Psoas muscle (tissue), 8 donors: ENCODE measurements around the gene EIF5A. TPM values are rescaled to one million over a fixed set of nuclear protein-coding genes. Genes with fewer than 3 reads are reported as not detected.

Experiments
- ATAC-seq, 4 donors: fragments of 200-7000 bp; cut with Tn5 transposase; one replicate each; pipeline ENCODE4 v1.9.1; 2020; ENCODE audit warnings: moderate library complexity in 3 of 4, mild to moderate bottlenecking in 2 of 4
- DNase-seq, 2 donors: peaks; one replicate each; pipeline ENCODE4 v3.0.0-alpha.2; 2020
- H3K27ac ChIP-seq: fragments of 200-600 bp; one replicate; pipeline ENCODE4 v1.8.0; 2022
- H3K27me3 ChIP-seq, 3 donors: fragments of 200-600 bp in 1 of 3; one replicate each; pipeline versions ENCODE4 v1.6.1 to v1.8.0; 2013 to 2022; ENCODE audit warnings: low read length in 2 of 3, mild to moderate bottlenecking in 2 of 3, moderate library complexity in 1 of 3; ENCODE audit not compliant: insufficient read depth in 3 of 3
- H3K36me3 ChIP-seq, 2 donors: fragments of 200-600 bp in 1 of 2; one replicate each; pipeline versions ENCODE4 v1.6.1 to v1.8.0; 2013 to 2022; ENCODE audit warnings: low read depth in 1 of 2, mild to moderate bottlenecking in 1 of 2, moderate library complexity in 1 of 2; ENCODE audit not compliant: insufficient read depth in 1 of 2
- H3K4me1 ChIP-seq: fragments of 200-600 bp; one replicate; pipeline ENCODE4 v1.8.0; 2022
- H3K4me3 ChIP-seq: fragments of 200-600 bp; one replicate; pipeline ENCODE4 v1.8.0; 2022; ENCODE audit warnings: mild to moderate bottlenecking
- H3K9me3 ChIP-seq: fragments of 200-600 bp; one replicate; pipeline ENCODE4 v1.8.0; 2022
- WGBS, 3 donors: extraction: QIAGEN DNeasy Blood & Tissue Kit; methylation state at CpG; one replicate each; pipeline versions ENCODE4 v1.1.6 to v1.1.7; 2013; 5-methylcytosine and 5-hydroxymethylcytosine counted together
- intact Hi-C, 2 donors: fragments of 100-400 bp; cut with DNase I; formaldehyde crosslinking; loops; one replicate each; pipeline versions ENCODE4 v1.11.0 to v1.14.2; 2022
- polyA plus RNA-seq, 3 donors: library from polyadenylated mRNA; stranded (reverse); fragments of 200-250 nt; gene quantifications; one replicate each; pipeline ENCODE4 v1.2.3, GENCODE V29; 2013
- total RNA-seq, 4 donors: library from RNA; stranded (reverse); fragmentation: NEBNext Ultra II Directional in 2 of 4; extraction: Animal tissue kit (Norgen Biotek cat#: 25700) in 2 of 4; gene quantifications; one replicate each; pipeline versions ENCODE4 v1.2.1 to v1.2.4, GENCODE V29; 2021 to 2023
- TF ChIP-seq, protein P1 (sequence below): fragments of 200-600 bp; IDR thresholded peaks from one replicate; pipeline ENCODE4 v1.8.0; 2022; ENCODE audit warnings: antibody characterized with exemption
- donor health status: healthy with polysubstance abuse.
- donor health status: DM: no; HTN: no; CAD: no; lungs with moderate emphysema.
- donor health status: Bipolar disorder and iron deficiency.
- donor health status: healthy.
- donor health status: DM: yes; HTN: yes; CAD: no.
- donor health status: DM: no; HTN: no; CAD: no.
- donor health status: DM: no; HTN: no; CAD: no.
- donor health status: DM: yes; HTN: yes; CAD: no.

EIF5A gene
- total and polyA plus RNA-seq, 7 donors, result 293 to 1,107 (median 518) TPM

DNA sequence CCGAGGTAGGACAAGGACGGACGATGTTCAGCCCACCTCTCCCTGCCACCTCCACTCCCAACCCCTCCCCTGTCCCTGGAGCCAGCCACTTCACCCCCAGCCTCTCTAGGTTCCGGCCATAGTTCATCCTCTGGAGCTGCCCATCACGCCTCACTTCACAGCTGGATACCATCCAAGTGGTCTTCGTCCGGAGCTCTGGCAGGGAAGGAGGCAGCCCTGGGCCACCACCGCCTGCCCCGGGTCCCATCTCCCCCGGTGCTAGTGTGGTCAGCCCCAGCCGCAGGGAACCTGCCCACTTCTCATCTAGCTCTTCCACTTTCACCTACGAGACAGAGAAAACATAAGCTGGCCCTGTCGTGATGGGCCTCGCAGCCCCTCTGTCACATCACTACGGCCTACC is 14.0 kb downstream of the EIF5A start:
- TF ChIP-seq, protein P1, sequence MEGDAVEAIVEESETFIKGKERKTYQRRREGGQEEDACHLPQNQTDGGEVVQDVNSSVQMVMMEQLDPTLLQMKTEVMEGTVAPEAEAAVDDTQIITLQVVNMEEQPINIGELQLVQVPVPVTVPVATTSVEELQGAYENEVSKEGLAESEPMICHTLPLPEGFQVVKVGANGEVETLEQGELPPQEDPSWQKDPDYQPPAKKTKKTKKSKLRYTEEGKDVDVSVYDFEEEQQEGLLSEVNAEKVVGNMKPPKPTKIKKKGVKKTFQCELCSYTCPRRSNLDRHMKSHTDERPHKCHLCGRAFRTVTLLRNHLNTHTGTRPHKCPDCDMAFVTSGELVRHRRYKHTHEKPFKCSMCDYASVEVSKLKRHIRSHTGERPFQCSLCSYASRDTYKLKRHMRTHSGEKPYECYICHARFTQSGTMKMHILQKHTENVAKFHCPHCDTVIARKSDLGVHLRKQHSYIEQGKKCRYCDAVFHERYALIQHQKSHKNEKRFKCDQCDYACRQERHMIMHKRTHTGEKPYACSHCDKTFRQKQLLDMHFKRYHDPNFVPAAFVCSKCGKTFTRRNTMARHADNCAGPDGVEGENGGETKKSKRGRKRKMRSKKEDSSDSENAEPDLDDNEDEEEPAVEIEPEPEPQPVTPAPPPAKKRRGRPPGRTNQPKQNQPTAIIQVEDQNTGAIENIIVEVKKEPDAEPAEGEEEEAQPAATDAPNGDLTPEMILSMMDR, result no peak
- intact Hi-C loops, result no loop called here
- 85 to 95% (median 87%) methylated on average over 15 of the region's 15 CpGs for WGBS, 3 donors
- H3K27me3 ChIP-seq, result no peaks in the 10 kb centered on the region
- no peak overlapping the region for H3K27ac ChIP-seq
- peaks cover 17 to 100% of the 10 kb centered on the region in 2 donors for H3K36me3 ChIP-seq
- no peaks in the 10 kb centered on the region for H3K9me3 ChIP-seq
- H3K4me3 ChIP-seq, result no peak overlapping the region
- ATAC-seq (no peak), DNase-seq (no peak)
- H3K4me1 ChIP-seq, result no peaks in the 10 kb centered on the region

DNA sequence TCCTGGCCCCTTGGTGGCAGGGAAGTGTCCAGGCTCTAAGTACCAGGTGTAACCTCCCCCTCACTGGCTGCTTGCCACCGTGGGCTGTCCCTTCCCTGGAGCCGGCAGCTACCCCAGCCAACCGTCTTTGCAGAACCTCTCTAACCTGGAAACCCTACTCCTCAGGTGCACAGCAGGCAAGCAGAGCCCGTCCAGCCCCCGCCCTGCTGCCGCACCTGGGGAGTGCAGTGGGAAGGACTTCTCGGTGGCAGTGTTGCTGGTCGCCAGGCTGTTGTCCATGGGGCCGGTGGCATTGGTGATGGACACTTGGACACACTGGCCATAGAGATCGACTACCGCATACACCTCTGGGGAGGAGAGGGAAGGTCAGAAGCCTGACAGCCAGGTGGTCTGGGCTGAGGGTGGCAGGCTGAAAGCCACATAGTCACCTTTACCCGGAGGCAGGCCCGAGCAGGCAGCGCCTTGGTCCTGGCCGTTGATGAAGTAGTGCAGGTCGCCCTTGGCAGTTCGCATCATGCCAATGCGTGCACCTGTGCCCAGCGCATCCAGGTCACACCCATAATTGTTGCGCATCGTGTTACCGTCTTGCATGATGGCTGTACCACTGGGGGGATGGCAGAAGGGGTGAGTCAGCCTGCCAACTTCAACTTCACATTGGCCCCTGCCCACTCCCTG is 15.2 kb downstream of the EIF5A start:
- no peak overlapping the region for H3K27ac ChIP-seq
- TF ChIP-seq, protein P1, result no peak
- no peaks in the 10 kb centered on the region for H3K27me3 ChIP-seq
- 85 to 92% (median 88%) methylated on average over 22 of the region's 22 CpGs for WGBS, 3 donors
- no peak for ATAC-seq
- H3K4me1 ChIP-seq, result peaks cover 2% of the 10 kb centered on the region
- peaks cover 17 to 94% of the 10 kb centered on the region in 2 donors for H3K36me3 ChIP-seq
- intact Hi-C loops, result no loop called here
- no peaks in the 10 kb centered on the region for H3K9me3 ChIP-seq
- no peak overlapping the region for H3K4me3 ChIP-seq
- no peak for DNase-seq

DNA sequence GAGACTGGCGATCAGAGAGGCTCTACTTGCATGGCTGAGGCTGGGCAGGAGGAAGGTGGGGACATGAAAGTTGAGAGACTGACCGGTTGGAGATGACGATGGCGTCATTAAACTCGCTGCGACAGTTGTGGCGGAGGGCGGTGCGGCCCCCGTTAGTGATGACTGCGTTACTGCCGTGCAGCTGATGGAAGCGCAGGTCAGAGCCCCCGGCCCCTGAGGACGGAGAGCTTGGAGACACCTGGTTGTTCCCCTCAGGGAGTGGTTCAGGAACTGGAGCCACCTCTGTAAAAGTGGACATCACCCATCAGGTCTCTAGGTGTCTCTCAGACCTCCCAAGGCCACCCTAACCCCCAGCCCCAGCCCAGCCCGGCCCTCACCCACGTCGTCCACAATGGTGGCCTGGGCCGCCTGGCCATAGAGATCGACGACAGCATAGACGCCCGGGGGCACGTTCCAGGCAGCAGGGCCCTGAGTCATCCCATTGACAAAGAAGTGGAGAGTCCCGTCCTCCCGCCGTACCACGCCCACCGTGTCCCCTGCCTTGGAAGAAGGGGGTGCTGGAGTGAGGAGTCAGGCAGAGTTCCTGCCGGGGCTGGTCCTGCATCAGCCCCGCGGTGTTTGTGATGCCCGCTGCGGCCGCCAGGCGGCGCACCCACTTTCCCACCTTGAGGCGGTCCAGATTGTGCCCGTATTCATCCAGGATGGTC is 16.5 kb downstream of the EIF5A start:
- intact Hi-C loops, result no loop called here

DNA sequence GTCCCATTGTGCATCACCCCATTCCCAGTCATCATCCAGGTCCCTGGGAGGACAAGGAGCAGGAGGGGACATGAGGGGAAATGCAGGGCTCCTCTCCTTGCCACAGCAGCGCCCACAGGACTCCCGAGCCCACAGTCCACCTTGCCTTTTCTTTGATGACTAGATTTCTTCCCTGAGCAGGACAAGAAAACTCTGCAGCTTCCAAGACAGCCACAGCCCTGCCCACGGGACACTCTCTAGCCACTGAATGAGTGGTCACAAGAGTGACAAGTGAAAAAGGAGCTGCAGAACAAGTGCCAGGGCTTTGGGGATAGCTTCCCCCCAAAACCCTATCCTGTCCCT is 17.0 kb downstream of the EIF5A start:
- Histone ChIP-seq H3K4me3 (no peak overlapping the region), H3K9me3 (no peaks in the 10 kb centered on the region), H3K27me3 (no peaks in the 10 kb centered on the region), H3K4me1 (peaks cover 12% of the 10 kb centered on the region), H3K36me3 (peaks cover 11 to 77% of the 10 kb centered on the region in 2 donors), H3K27ac (no peak overlapping the region)
- TF ChIP-seq, protein P1, result no peak
- DNase-seq, result no peak
- no peak for ATAC-seq
- 81 to 89% (median 88%) methylated on average over 3 of the region's 3 CpGs for WGBS, 3 donors
- intact Hi-C loops, result no loop called here

More for the DNA sequence above, 16.5 kb downstream of the EIF5A start:
- TF ChIP-seq, protein P1, result peak; percentile 68
- Histone ChIP-seq H3K36me3 (peaks cover 14 to 82% of the 10 kb centered on the region in 2 donors), H3K27me3 (no peaks in the 10 kb centered on the region), H3K27ac (no peak overlapping the region), H3K4me3 (no peak overlapping the region), H3K4me1 (peaks cover 12% of the 10 kb centered on the region), H3K9me3 (no peaks in the 10 kb centered on the region)
- DNase-seq (peak; percentile 55 to 78), ATAC-seq (peak in 3 of 4 donors; percentile 13 to 64 (median 43))
- 66 to 67% (median 66%) methylated on average over 36 to 39 of the region's 39 CpGs for WGBS, 3 donors
